ENCODE measurements around the gene SLAMF7.
"Not testable (repeated sequence)": the region's sequence is repeated elsewhere in the genome, so short reads cannot be mapped to it uniquely, and the experiment has no call there.

Gene SLAMF7, protein sequence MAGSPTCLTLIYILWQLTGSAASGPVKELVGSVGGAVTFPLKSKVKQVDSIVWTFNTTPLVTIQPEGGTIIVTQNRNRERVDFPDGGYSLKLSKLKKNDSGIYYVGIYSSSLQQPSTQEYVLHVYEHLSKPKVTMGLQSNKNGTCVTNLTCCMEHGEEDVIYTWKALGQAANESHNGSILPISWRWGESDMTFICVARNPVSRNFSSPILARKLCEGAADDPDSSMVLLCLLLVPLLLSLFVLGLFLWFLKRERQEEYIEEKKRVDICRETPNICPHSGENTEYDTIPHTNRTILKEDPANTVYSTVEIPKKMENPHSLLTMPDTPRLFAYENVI

GRCh38 chr1:160739098-160739511 lies at the start of gene SLAMF7:
TSS of gene SLAMF7 (plus strand) at chr1:160739247. CDS start at chr1:160739302, 55 bp downstream.
- DNase-seq (ENCODE audit: low spot score) = no peak

GRCh38 chr1:160692390-160692789 lies 46.7 kb upstream of the SLAMF7 start:
- not testable (repeated sequence) for DNase-seq (ENCODE audit: low spot score)

- no peak for DNase-seq (ENCODE audit: low spot score)
Observed at GRCh38 chr1:160702100-160702499, 36.9 kb upstream of the SLAMF7 start.

DNA sequence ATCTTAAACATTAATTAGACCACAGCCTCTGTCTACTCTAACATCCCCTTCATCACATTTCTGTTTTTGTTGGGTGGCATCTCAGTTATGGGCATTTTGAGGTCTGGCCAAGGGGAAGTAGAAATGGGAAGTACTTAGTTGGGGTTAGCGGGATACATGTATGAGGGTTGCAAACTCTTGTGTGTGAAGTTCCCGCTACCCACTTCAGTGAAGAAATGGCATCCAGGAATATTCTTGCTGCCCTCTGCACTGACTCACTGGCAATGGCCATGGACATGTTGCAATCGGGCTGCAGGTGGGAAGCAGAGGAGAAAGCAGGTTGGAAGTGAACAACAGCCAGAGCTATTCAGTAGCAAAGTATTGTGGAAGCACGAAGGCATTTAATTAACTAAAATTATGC lies 34.8 kb upstream of the SLAMF7 start:
- no peak for DNase-seq (ENCODE audit: low spot score)

DNA sequence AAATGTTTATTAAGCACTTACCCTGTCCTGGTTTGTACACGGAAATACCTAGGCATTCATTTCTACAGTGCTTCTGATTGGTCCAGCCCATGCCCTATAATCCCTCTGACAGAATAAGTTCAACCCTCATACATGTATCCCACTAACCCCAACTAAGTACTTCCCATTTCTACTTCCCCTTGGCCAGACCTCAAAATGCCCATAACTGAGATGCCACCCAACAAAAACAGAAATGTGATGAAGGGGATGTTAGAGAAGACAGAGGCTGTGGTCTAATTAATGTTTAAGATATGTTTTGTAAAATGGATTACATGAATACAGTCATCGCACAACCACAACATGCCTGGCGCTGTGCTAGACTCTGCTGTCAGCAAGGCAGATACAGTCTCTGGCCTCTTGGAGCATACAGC lies 33.8 kb upstream of the SLAMF7 start:
- not testable (repeated sequence) for DNase-seq (ENCODE audit: low spot score)

- no peak for DNase-seq (ENCODE audit: low spot score)
Observed at GRCh38 chr1:160705742-160706141, 33.3 kb upstream of the SLAMF7 start.

- no peak for DNase-seq (ENCODE audit: low spot score)
Observed at GRCh38 chr1:160706526-160707235, 32.4 kb upstream of the SLAMF7 start.

GRCh38 chr1:160707236-160708064 lies 31.6 kb upstream of the SLAMF7 start:
- DNase-seq (ENCODE audit: low spot score) = no peak

DNA sequence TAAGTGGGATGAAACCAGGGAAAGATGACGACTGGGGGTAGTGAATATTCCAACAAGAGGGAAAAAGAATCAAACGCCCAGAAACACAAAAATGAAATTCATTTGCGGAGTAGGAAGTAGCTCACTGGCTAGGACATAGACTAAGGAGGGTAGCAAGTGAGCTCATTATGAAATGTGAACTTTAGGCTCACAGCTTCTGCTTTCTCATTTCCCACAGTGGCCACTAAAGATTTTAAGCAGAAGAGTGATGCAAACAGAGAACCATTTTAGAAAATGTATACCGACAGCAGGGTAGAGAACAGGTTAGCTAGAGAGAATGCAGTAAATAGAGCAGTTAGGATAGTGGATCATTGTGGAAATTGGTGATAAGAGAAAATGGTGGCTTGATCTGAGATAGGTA lies 30.9 kb upstream of the SLAMF7 start:
- DNase-seq (ENCODE audit: low spot score) = no peak

GRCh38 chr1:160708801-160709200 lies 30.2 kb upstream of the SLAMF7 start:
- no peak for DNase-seq (ENCODE audit: low spot score)

DNA sequence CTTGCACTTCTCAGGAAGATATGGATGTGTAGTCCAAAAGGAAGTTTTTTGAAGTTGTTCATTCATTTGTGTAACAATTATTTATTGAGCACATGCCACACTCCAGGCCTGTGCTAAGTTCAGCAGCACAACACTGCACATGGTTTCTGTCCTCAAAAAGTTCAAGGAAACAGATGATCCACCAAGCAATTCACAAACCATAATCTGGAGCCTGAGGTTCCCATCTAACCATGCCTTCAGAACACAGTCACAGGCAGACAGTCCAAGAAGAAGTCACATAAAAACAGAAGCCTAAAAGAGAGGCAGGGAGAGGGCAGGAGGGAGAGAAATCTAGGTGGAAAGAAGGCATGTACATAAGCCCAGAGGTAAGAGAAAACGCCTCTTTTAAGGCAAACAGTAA lies 29.3 kb upstream of the SLAMF7 start:
- DNase-seq (ENCODE audit: low spot score) = no peak

DNA sequence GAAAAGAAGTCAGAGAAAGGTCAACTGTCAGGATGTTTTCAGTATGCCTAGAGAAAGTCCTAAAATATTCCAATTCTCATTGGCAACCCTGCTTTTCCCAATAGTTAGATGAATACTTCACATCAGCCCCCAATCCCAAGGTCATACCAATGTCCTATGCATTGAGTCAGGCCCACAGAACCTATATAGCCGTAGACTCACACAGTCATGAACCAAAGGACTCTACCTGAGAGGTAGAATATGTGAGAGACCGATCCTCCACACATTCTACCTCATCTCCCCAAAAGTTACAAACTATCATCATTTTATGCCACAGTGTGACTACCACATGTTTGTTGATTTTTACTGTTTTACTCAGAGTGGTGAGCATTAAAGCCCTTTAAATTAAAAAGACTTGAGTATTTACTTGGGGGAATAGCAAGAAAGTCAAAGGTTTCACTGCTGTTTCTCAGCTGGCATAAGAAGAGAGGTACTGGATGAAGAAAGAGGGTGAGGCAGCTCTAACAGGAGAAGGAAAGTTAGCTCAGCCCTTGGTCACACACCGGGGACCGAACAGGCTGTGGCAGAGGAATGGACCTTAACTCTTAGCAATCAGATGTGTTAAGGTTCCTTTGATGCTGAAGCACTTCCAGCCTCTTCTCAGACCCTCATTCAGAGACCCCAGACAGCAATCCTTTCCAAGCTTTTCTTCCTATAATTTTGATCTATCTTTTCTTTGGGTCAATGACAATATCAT lies 28.4 kb upstream of the SLAMF7 start:
- DNase-seq (ENCODE audit: low spot score) = no peak

GRCh38 chr1:160711276-160711601 lies 27.8 kb upstream of the SLAMF7 start:
- no peak for DNase-seq (ENCODE audit: low spot score)

GRCh38 chr1:160711602-160712311 lies 27.3 kb upstream of the SLAMF7 start, which contains the start of gene CD48:
TSS of gene CD48 (minus strand) at chr1:160711822. CDS start at chr1:160711763, 59 bp downstream.
- no peak for DNase-seq (ENCODE audit: low spot score)

DNA sequence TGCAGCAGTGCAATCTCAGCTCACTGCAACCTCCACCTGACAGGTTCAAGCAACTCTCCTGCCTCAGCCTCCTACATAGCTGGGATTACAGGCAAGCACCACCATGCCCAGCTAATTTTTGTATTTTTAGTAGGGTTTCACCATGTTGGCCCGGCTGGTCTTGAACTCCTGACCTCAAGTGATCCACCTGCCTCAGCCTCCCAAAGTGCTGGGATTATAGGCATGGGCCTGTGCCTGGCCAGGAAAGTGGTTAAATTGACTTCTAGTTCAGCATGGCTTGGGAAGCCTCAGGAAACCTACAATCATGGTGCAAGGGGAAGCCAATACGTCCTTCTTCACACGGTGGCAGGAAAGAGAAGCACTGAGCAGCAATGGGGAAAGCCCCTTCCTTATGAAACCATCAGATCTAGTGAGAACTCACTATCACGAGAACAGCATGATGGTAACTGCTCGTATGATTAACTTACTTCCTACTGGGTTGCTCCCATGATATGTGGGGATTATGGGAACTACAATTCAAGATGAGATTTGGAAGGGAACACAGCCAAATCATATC lies 26.4 kb upstream of the SLAMF7 start:
- not testable (repeated sequence) for DNase-seq (ENCODE audit: low spot score)

- no peak for DNase-seq (ENCODE audit: low spot score)
Observed at GRCh38 chr1:160713161-160713560, 25.9 kb upstream of the SLAMF7 start.

DNA sequence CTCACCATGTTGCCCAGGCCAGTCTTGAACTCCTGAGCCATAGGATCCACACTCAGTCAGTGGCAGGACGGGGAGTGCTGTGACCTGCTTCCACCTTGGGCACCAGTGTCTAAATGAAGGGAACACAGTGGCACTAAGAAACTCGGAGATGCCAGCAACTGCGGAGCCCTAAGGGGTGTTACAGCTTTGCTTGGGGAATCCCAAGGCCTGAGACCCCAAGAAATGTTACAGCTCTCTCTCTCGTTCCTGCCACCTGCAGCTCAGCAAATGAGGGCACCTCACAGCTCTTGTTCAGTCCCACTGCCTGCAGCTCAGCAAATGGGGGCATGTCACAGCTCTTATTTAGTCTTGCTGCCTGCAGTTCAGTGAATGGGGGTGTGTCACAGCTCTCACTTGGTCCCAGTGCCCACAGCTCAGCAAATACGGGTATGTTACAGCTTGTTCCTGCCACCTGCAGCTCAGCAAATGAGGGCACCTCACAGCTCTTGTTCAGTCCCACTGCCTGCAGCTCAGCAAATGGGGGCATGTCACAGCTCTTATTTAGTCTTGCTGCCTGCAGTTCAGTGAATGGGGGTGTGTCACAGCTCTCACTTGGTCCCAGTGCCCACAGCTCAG lies 24.9 kb upstream of the SLAMF7 start:
- DNase-seq (ENCODE audit: low spot score) = not testable (repeated sequence)

DNA sequence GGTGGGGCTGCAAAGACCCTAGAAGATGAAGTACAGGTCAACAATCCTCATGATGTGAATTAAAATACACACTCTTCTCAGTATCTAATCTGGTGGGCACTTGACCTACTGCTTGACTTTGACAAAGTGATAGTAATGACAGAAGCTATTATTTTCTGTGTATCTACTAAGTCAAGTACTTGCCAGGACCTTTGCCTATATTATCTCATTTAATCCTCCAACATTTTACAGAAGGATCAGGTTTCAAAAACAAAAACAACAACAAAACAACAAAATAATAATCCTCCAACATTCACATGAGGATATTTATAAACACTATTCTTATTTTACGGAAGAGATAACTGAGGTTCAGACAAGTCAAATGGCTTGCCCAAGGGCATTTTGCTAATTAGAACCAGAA lies 23.0 kb upstream of the SLAMF7 start:
- DNase-seq (ENCODE audit: low spot score) = no peak

DNA sequence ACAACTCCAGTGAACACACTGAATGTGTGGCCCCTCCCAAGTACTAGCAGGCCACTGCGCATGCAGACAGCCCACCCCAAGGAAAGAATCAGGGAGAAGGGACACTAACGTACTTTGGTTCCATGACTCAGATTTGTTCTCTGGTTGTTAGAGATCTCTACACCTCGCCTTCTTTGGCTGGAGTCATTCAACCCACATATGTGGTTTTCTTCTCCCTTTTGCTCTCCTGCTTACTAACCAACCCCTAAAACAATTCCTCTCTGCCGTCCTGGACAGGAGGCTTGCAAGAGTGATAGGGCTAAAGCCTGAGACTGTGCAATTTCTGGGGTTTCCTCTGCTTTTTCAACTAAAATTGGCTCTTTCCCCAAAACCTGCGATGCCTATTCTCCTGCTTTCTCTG lies 21.7 kb upstream of the SLAMF7 start:
- DNase-seq (ENCODE audit: low spot score) = no peak

- no peak for DNase-seq (ENCODE audit: low spot score)
Observed at GRCh38 chr1:160718210-160718609, 20.8 kb upstream of the SLAMF7 start.

Measured in D341Med (cell line).